Pancreas (tissue), 10 donors: Measurements from ENCODE around the gene PRR19. TPM values are rescaled to one million over a fixed set of nuclear protein-coding genes. Genes with fewer than 3 reads are reported as not detected.
A peak's percentile ranks its signal among the peaks of the same experiment; 100 is the strongest.

Experiments used
- ATAC-seq, 4 donors: fragments of 200-7000 bp; cut with Tn5 transposase; one replicate each; pipeline versions ENCODE4 v1.8.0 to v1.9.1; 2020; ENCODE audit warnings: mild to moderate bottlenecking in 4 of 4, moderate library complexity in 4 of 4
- DNase-seq, 6 donors: peaks; one replicate each; pipeline ENCODE4 v3.0.0-alpha.2; 2020
- FAIRE-seq: peaks from 2 replicates; lab custom pipeline; 2012; peaks lifted over from hg19 to GRCh38; lab: Jason Lieb, UNC
- H3K27ac ChIP-seq, 4 donors: fragments of 200-600 bp; sonication (generic); 1 replicate in 3 of 4; 2 replicates in 1 of 4; pipeline versions ENCODE4 v1.5.0 to v1.8.0; 2020
- H3K27me3 ChIP-seq, 4 donors: fragments of 200-600 bp; one replicate each; pipeline ENCODE4 v1.8.0; 2021
- H3K36me3 ChIP-seq, 3 donors: fragments of 200-600 bp; sonication (generic) in 1 of 3; one replicate each; pipeline versions ENCODE4 v1.5.0 to v1.8.0; 2020 to 2021
- H3K4me1 ChIP-seq, 3 donors: fragments of 200-600 bp; one replicate each; pipeline ENCODE4 v1.8.0; 2021
- H3K4me3 ChIP-seq, 4 donors: fragments of 200-600 bp; sonication (generic) in 2 of 4; one replicate each; pipeline versions ENCODE4 v1.5.0 to v1.8.0; 2020 to 2021
- H3K9me3 ChIP-seq, 4 donors: fragments of 200-600 bp; one replicate each; pipeline ENCODE4 v1.8.0; 2021
- WGBS, 2 donors: extraction: QIAGEN DNeasy Blood & Tissue Kit; methylation state at CpG; one replicate each; pipeline ENCODE4 v1.1.7; 2013; 5-methylcytosine and 5-hydroxymethylcytosine counted together
- intact Hi-C, 3 donors: fragments of 100-400 bp; cut with DNase I; formaldehyde crosslinking; loops; one replicate each; pipeline versions ENCODE4 v1.11.1 to v1.14.2; 2022
- microRNA-seq, 2 donors: library from miRNA; unstranded; fragments of <30 nt; microRNA quantifications; one replicate each; pipeline versions ENCODE4 to v1.1.0, GENCODE V29; 2019 to 2020
- polyA plus RNA-seq, 2 donors: library from polyadenylated mRNA; stranded (reverse); fragments of 200-250 nt; gene quantifications; one replicate each; pipeline ENCODE4 v1.2.3, GENCODE V29; 2013
- total RNA-seq, 6 donors: library from RNA; stranded (reverse); fragmentation: NEBNext Ultra II Directional in 4 of 6; extraction: Animal tissue kit (Norgen Biotek cat#: 25700) in 4 of 6; gene quantifications; one replicate each; pipeline versions ENCODE4 v1.2.1 to v1.2.4, GENCODE V29; 2021 to 2023
- TF ChIP-seq, protein P1 (sequence below), 4 donors: fragments of 200-600 bp; sonication (generic) in 3 of 4; IDR thresholded peaks; one replicate each; pipeline versions ENCODE4 v1.5.0 to v1.8.0; 2021; ENCODE audit warnings: antibody characterized with exemption in 4 of 4
- donor health status: healthy with polysubstance abuse.
- donor health status: DM: no; HTN: no; CAD: no; lungs with moderate emphysema.
- donor health status: DM: no; HTN: no; CAD: no.
- donor health status: control.
- donor health status: control.
- donor health status: Bipolar disorder and iron deficiency.
- donor health status: DM: yes; HTN: yes; CAD: no.
- donor health status: DM: no; HTN: no; CAD: no.
- donor health status: DM: no; HTN: no; CAD: no.
- donor health status: DM: yes; HTN: yes; CAD: no.

The PRR19 gene
- total and polyA plus RNA-seq, 8 donors: 0.12 to 0.99 (median 0.37) TPM

DNA sequence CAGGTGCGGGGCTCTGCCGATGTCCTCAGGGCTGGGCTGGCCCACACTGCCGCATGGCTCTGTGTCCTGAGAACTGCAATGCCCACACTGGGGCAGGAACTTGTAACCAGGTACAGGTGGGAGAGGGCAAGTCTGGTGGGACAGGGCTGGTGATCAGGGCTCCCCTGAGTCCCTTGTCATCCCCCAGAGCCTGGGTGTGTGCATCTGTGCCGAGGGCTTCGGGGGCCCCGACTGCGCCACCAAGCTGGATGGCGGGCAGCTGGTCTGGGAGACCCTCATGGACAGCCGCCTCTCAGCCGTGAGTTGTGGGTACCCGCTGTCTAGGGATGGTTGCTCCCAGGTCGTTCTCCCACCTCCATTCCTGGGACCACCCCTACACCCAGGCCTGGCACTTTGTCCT, 54.0 kb downstream of the PRR19 start:
- DNase-seq (peak in 1 of 6 donors; percentile 54), ATAC-seq (no peak), FAIRE-seq (no peak)
- Histone ChIP-seq H3K4me1 (no peaks in the 10 kb centered on the region), H3K27me3 (no peaks in the 10 kb centered on the region), H3K36me3 (peaks cover 0 to 17% (median 0%) of the 10 kb centered on the region in 3 donors), H3K4me3 (no peak overlapping the region), H3K9me3 (no peaks in the 10 kb centered on the region), H3K27ac (no peak overlapping the region)
- intact Hi-C loops: no loop called here
- WGBS, 2 donors: 93 to 94% methylated on average over 12 of the region's 12 CpGs
- TF ChIP-seq, protein P1, sequence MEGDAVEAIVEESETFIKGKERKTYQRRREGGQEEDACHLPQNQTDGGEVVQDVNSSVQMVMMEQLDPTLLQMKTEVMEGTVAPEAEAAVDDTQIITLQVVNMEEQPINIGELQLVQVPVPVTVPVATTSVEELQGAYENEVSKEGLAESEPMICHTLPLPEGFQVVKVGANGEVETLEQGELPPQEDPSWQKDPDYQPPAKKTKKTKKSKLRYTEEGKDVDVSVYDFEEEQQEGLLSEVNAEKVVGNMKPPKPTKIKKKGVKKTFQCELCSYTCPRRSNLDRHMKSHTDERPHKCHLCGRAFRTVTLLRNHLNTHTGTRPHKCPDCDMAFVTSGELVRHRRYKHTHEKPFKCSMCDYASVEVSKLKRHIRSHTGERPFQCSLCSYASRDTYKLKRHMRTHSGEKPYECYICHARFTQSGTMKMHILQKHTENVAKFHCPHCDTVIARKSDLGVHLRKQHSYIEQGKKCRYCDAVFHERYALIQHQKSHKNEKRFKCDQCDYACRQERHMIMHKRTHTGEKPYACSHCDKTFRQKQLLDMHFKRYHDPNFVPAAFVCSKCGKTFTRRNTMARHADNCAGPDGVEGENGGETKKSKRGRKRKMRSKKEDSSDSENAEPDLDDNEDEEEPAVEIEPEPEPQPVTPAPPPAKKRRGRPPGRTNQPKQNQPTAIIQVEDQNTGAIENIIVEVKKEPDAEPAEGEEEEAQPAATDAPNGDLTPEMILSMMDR (IDR thresholded peaks at IDR 0.05): no peak

DNA sequence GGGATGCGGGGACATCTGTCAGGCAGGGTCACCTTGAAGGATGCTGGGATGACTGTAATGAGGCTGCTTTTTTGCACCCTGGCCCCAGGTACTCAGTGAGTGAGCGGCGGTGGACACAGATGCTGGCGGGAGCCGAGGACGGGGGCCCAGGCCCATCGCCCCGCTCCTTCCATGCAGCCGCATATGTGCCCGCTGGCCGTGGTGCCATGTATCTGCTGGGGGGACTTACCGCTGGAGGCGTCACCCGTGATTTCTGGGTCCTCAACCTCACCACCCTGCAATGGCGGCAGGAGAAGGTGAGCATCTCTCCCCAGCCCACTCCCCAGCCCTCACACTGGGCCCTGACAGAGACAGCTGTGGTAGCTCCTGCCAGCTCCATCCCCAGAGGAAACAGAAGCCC, 54.8 kb downstream of the PRR19 start:
- Histone ChIP-seq H3K4me3 (no peak overlapping the region), H3K4me1 (no peaks in the 10 kb centered on the region), H3K27ac (no peak overlapping the region), H3K9me3 (no peaks in the 10 kb centered on the region), H3K36me3 (peaks cover 0 to 17% (median 0%) of the 10 kb centered on the region in 3 donors), H3K27me3 (no peaks in the 10 kb centered on the region)
- intact Hi-C loops: no loop called here
- 98% methylated on average over 15 of the region's 15 CpGs for WGBS, 2 donors
- ATAC-seq (no peak), DNase-seq (peak in 1 of 6 donors; percentile 55), FAIRE-seq (no peak)
- TF ChIP-seq, protein P1 (IDR thresholded peaks at IDR 0.05): no peak

DNA sequence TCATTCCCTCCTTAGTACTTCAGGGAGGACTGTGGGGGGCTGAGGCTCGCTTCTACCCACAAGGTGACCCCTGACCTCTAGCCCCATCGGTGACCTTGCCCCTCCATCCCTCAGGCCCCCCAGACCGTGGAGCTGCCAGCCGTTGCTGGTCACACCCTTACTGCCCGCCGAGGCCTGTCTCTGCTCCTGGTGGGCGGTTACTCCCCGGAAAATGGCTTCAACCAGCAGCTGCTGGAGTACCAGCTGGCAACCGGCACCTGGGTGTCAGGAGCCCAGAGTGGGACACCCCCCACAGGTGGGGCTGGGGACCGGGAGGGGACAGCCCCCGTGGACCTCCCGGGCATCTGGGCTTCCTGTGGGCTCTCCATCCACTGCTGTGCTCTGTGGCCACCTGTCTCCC, 55.4 kb downstream of the PRR19 start:
- intact Hi-C loops: no loop called here
- DNase-seq (peak in 1 of 6 donors; percentile 62), FAIRE-seq (no peak), ATAC-seq (no peak)
- Histone ChIP-seq H3K4me1 (no peaks in the 10 kb centered on the region), H3K9me3 (no peaks in the 10 kb centered on the region), H3K36me3 (peaks cover 0 to 12% (median 0%) of the 10 kb centered on the region in 3 donors), H3K27ac (no peak overlapping the region), H3K27me3 (no peaks in the 10 kb centered on the region), H3K4me3 (no peak overlapping the region)
- TF ChIP-seq, protein P1 (IDR thresholded peaks at IDR 0.05): no peak
- 90 to 94% methylated on average over 12 of the region's 12 CpGs for WGBS, 2 donors

Small RNA genes within 50 kb of the gene (microRNA-seq; reads per million reads assigned to microRNA genes)
- 0 reads per million in 2 donors for gene MIR8077

Other genes starting within 250 kb of the PRR19 start
- 1 to 10 TPM; 1.9 to 3.6 (median 3.1) TPM for gene GRIK5, start 231.9 kb upstream of the PRR19 start, total RNA-seq
- 10 to 100 TPM in 1 of 2 donors, 1 to 10 TPM in 1; 4.8 to 10.5 TPM for gene GRIK5, start 231.9 kb upstream of the PRR19 start, polyA plus RNA-seq
- gene ZNF574, start 226.0 kb upstream of the PRR19 start, total RNA-seq: 1 to 10 TPM; 3.9 to 8.5 (median 5.8) TPM
- gene ZNF574, start 226.0 kb upstream of the PRR19 start, polyA plus RNA-seq: 1 to 10 TPM; 4.9 to 6.2 TPM
- gene POU2F2, start 169.7 kb upstream of the PRR19 start, total RNA-seq: 1 to 10 TPM in 3 of 6 donors, under 1 TPM in 3; 0.56 to 5.6 (median 1.00) TPM
- 1 to 10 TPM; 1.7 to 1.9 TPM for gene POU2F2, start 169.7 kb upstream of the PRR19 start, polyA plus RNA-seq
- gene DEDD2, start 84.5 kb upstream of the PRR19 start, total RNA-seq: 10 to 100 TPM in 5 of 6 donors, 1 to 10 TPM in 1; 9.7 to 17.8 (median 12.8) TPM
- 10 to 100 TPM; 22.3 to 25.4 TPM for gene DEDD2, start 84.5 kb upstream of the PRR19 start, polyA plus RNA-seq
- gene ZNF526, start 81.8 kb upstream of the PRR19 start, total RNA-seq: 1 to 10 TPM; 5.0 to 7.5 (median 6.2) TPM
- gene ZNF526, start 81.8 kb upstream of the PRR19 start, polyA plus RNA-seq: 1 to 10 TPM; 2.4 to 3.9 TPM
- 10 to 100 TPM in 5 of 6 donors, 1 to 10 TPM in 1; 9.9 to 19.4 (median 14.5) TPM for gene GSK3A, start 59.5 kb upstream of the PRR19 start, total RNA-seq
- 10 to 100 TPM; 25.7 to 27.6 TPM for gene GSK3A, start 59.5 kb upstream of the PRR19 start, polyA plus RNA-seq
- 10 to 100 TPM; 20.5 to 29.2 (median 22.2) TPM for gene ERF, start 47.0 kb upstream of the PRR19 start, total RNA-seq
- 10 to 100 TPM; 36.6 to 48.5 TPM for gene ERF, start 47.0 kb upstream of the PRR19 start, polyA plus RNA-seq
- gene CIC, start 32.9 kb upstream of the PRR19 start, total RNA-seq: 10 to 100 TPM; 27.7 to 37.6 (median 32.0) TPM
- 10 to 100 TPM; 47.1 to 65.0 TPM for gene CIC, start 32.9 kb upstream of the PRR19 start, polyA plus RNA-seq
- gene PAFAH1B3, start 492 bp downstream of the PRR19 start, total RNA-seq: 10 to 100 TPM in 4 of 6 donors, 1 to 10 TPM in 2; 6.2 to 19.8 (median 10.2) TPM
- 10 to 100 TPM; 18.2 to 24.3 TPM for gene PAFAH1B3, start 492 bp downstream of the PRR19 start, polyA plus RNA-seq
- 1 to 10 TPM in 2 of 6 donors, under 1 TPM in 4; 0.46 to 1.5 (median 0.94) TPM for gene TMEM145, start 11.2 kb downstream of the PRR19 start, total RNA-seq
- gene TMEM145, start 11.2 kb downstream of the PRR19 start, polyA plus RNA-seq: 1 to 10 TPM; 2.2 to 8.2 TPM
- 10 to 100 TPM in 2 of 6 donors, 1 to 10 TPM in 4; 7.3 to 15.9 (median 9.0) TPM for gene MEGF8, start 23.5 kb downstream of the PRR19 start, total RNA-seq
- gene MEGF8, start 23.5 kb downstream of the PRR19 start, polyA plus RNA-seq: 10 to 100 TPM in 1 of 2 donors, 1 to 10 TPM in 1; 8.8 to 14.4 TPM
- gene CNFN, start 88.2 kb downstream of the PRR19 start, total RNA-seq: 1 to 10 TPM in 1 of 6 donors, under 1 TPM in 4, not detected in 1; 0.32 to 1.9 (median 0.61) TPM
- 1 to 10 TPM; 4.0 to 4.2 TPM for gene CNFN, start 88.2 kb downstream of the PRR19 start, polyA plus RNA-seq
- 10 to 100 TPM in 1 of 6 donors, 1 to 10 TPM in 5; 1.6 to 14.4 (median 4.0) TPM for gene LIPE, start 125.3 kb downstream of the PRR19 start, total RNA-seq
- 10 to 100 TPM in 1 of 2 donors, 1 to 10 TPM in 1; 6.4 to 38.3 TPM for gene LIPE, start 125.3 kb downstream of the PRR19 start, polyA plus RNA-seq
- 10 to 100 TPM in 4 of 6 donors, 1 to 10 TPM in 2; 5.1 to 42.1 (median 11.8) TPM for gene CXCL17, start 140.8 kb downstream of the PRR19 start, total RNA-seq
- gene CXCL17, start 140.8 kb downstream of the PRR19 start, polyA plus RNA-seq: 1 to 10 TPM; 4.3 to 4.7 TPM
- gene CEACAM1, start 226.3 kb downstream of the PRR19 start, total RNA-seq: 1 to 10 TPM; 1.3 to 7.0 (median 1.7) TPM
- gene CEACAM1, start 226.3 kb downstream of the PRR19 start, polyA plus RNA-seq: 1 to 10 TPM; 2.1 to 7.2 TPM